Measurements from ENCODE around the gene TAAR8.

The TAAR8 gene

GRCh38 chr6:132552372-132552771 lies at the start of gene TAAR8:
Gene TAAR8, plus strand, starts transcription at chr6:132552672. Its CDS starts 21 bp downstream, at chr6:132552693.
- Histone ChIP-seq H2AFZ (ENCODE audit: low read depth, low read length) (no peak within 1 kb of the TSS), H3K4me1 (ENCODE audit: insufficient read depth, low read length) (no peaks in the 10 kb centered on the region), H3K36me3 (ENCODE audit: insufficient read depth, low read length) (no peaks in the 10 kb centered on the region), H3K27me3 (ENCODE audit: insufficient read depth, low read length) (no peaks in the 10 kb centered on the region), H3K4me3 (ENCODE audit: low read length) (no peak within 1 kb of the TSS), H3K9me3 (ENCODE audit: low read length) (no peaks in the 10 kb centered on the region)

- Histone ChIP-seq H3K4me3 (ENCODE audit: low read length) (no peak overlapping the region), H3K36me3 (ENCODE audit: insufficient read depth, low read length) (peaks cover 11% of the 10 kb centered on the region), H2AFZ (ENCODE audit: low read depth, low read length) (no peak overlapping the region), H3K27me3 (ENCODE audit: insufficient read depth, low read length) (no peaks in the 10 kb centered on the region), H3K4me1 (ENCODE audit: insufficient read depth, low read length) (no peaks in the 10 kb centered on the region), H3K9me3 (ENCODE audit: low read length) (no peaks in the 10 kb centered on the region)
These were observed 47.7 kb upstream of the TAAR8 start for GRCh38 chr6:132504757-132505156.

- Histone ChIP-seq H3K36me3 (ENCODE audit: insufficient read depth, low read length) (peaks cover 11% of the 10 kb centered on the region), H2AFZ (ENCODE audit: low read depth, low read length) (no peak overlapping the region), H3K4me1 (ENCODE audit: insufficient read depth, low read length) (no peaks in the 10 kb centered on the region), H3K27me3 (ENCODE audit: insufficient read depth, low read length) (no peaks in the 10 kb centered on the region), H3K9me3 (ENCODE audit: low read length) (no peaks in the 10 kb centered on the region), H3K4me3 (ENCODE audit: low read length) (no peak overlapping the region)
These were observed 47.3 kb upstream of the TAAR8 start for GRCh38 chr6:132505158-132505557.

- Histone ChIP-seq H3K36me3 (ENCODE audit: insufficient read depth, low read length) (peaks cover 6% of the 10 kb centered on the region), H3K4me1 (ENCODE audit: insufficient read depth, low read length) (no peaks in the 10 kb centered on the region), H3K27me3 (ENCODE audit: insufficient read depth, low read length) (no peaks in the 10 kb centered on the region), H3K9me3 (ENCODE audit: low read length) (no peaks in the 10 kb centered on the region), H3K4me3 (ENCODE audit: low read length) (no peak overlapping the region), H2AFZ (ENCODE audit: low read depth, low read length) (no peak overlapping the region)
These were observed 46.0 kb upstream of the TAAR8 start for GRCh38 chr6:132506461-132506860.

GRCh38 chr6:132506869-132507808 lies 45.3 kb upstream of the TAAR8 start:
- Histone ChIP-seq H2AFZ (ENCODE audit: low read depth, low read length) (no peak overlapping the region), H3K4me3 (ENCODE audit: low read length) (no peak overlapping the region), H3K4me1 (ENCODE audit: insufficient read depth, low read length) (peaks cover 3% of the 10 kb centered on the region), H3K36me3 (ENCODE audit: insufficient read depth, low read length) (peaks cover 3% of the 10 kb centered on the region), H3K9me3 (ENCODE audit: low read length) (no peaks in the 10 kb centered on the region), H3K27me3 (ENCODE audit: insufficient read depth, low read length) (no peaks in the 10 kb centered on the region)

- H3K36me3 ChIP-seq (ENCODE audit: insufficient read depth, low read length) = no peaks in the 10 kb centered on the region
- peak overlapping the region; percentile 70 for H3K4me3 ChIP-seq (ENCODE audit: low read length)
- H3K9me3 ChIP-seq (ENCODE audit: low read length) = no peaks in the 10 kb centered on the region
- peaks cover 18% of the 10 kb centered on the region for H3K27me3 ChIP-seq (ENCODE audit: insufficient read depth, low read length)
- H3K4me1 ChIP-seq (ENCODE audit: insufficient read depth, low read length) = peaks cover 3% of the 10 kb centered on the region
- no peak overlapping the region for H2AFZ ChIP-seq (ENCODE audit: low read depth, low read length)
These were observed 41.2 kb upstream of the TAAR8 start for GRCh38 chr6:132511210-132511830.

GRCh38 chr6:132511831-132512220 lies 40.6 kb upstream of the TAAR8 start:
- peaks cover 3% of the 10 kb centered on the region for H3K4me1 ChIP-seq (ENCODE audit: insufficient read depth, low read length)
- no peak overlapping the region for H2AFZ ChIP-seq (ENCODE audit: low read depth, low read length)
- H3K36me3 ChIP-seq (ENCODE audit: insufficient read depth, low read length) = no peaks in the 10 kb centered on the region
- H3K27me3 ChIP-seq (ENCODE audit: insufficient read depth, low read length) = peaks cover 18% of the 10 kb centered on the region
- H3K4me3 ChIP-seq (ENCODE audit: low read length) = peak overlapping the region; percentile 70
- H3K9me3 ChIP-seq (ENCODE audit: low read length) = no peaks in the 10 kb centered on the region

- Histone ChIP-seq H2AFZ (ENCODE audit: low read depth, low read length) (peak overlapping the region; percentile 76), H3K36me3 (ENCODE audit: insufficient read depth, low read length) (no peaks in the 10 kb centered on the region), H3K4me3 (ENCODE audit: low read length) (peak overlapping the region; percentile 70), H3K9me3 (ENCODE audit: low read length) (no peaks in the 10 kb centered on the region), H3K27me3 (ENCODE audit: insufficient read depth, low read length) (peaks cover 18% of the 10 kb centered on the region), H3K4me1 (ENCODE audit: insufficient read depth, low read length) (peaks cover 3% of the 10 kb centered on the region)
These were observed 40.2 kb upstream of the TAAR8 start for GRCh38 chr6:132512342-132512637.

- H2AFZ ChIP-seq (ENCODE audit: low read depth, low read length) = peak within 1 kb of the TSS; percentile 76
- no peaks in the 10 kb centered on the region for H3K36me3 ChIP-seq (ENCODE audit: insufficient read depth, low read length)
- no peaks in the 10 kb centered on the region for H3K9me3 ChIP-seq (ENCODE audit: low read length)
- peak within 1 kb of the TSS; percentile 70 for H3K4me3 ChIP-seq (ENCODE audit: low read length)
- H3K4me1 ChIP-seq (ENCODE audit: insufficient read depth, low read length) = peaks cover 3% of the 10 kb centered on the region
- H3K27me3 ChIP-seq (ENCODE audit: insufficient read depth, low read length) = peaks cover 18% of the 10 kb centered on the region
These were observed 39.5 kb upstream of the TAAR8 start, which contains the start of gene STX7 for GRCh38 chr6:132512638-132513632. Gene STX7, minus strand, starts transcription at chr6:132513116. Its CDS starts 9,586 bp downstream, at chr6:132503530.

- Histone ChIP-seq H3K9me3 (ENCODE audit: low read length) (no peaks in the 10 kb centered on the region), H3K4me1 (ENCODE audit: insufficient read depth, low read length) (peaks cover 3% of the 10 kb centered on the region), H3K36me3 (ENCODE audit: insufficient read depth, low read length) (no peaks in the 10 kb centered on the region), H2AFZ (ENCODE audit: low read depth, low read length) (peak overlapping the region; percentile 76), H3K27me3 (ENCODE audit: insufficient read depth, low read length) (peaks cover 18% of the 10 kb centered on the region), H3K4me3 (ENCODE audit: low read length) (no peak overlapping the region)
These were observed 38.5 kb upstream of the TAAR8 start for GRCh38 chr6:132513831-132514545.

GRCh38 chr6:132515386-132515785 lies 37.1 kb upstream of the TAAR8 start:
- Histone ChIP-seq H3K4me1 (ENCODE audit: insufficient read depth, low read length) (peaks cover 3% of the 10 kb centered on the region), H3K27me3 (ENCODE audit: insufficient read depth, low read length) (peaks cover 18% of the 10 kb centered on the region), H3K4me3 (ENCODE audit: low read length) (no peak overlapping the region), H3K9me3 (ENCODE audit: low read length) (no peaks in the 10 kb centered on the region), H2AFZ (ENCODE audit: low read depth, low read length) (no peak overlapping the region), H3K36me3 (ENCODE audit: insufficient read depth, low read length) (no peaks in the 10 kb centered on the region)

- Histone ChIP-seq H3K9me3 (ENCODE audit: low read length) (peaks cover 4% of the 10 kb centered on the region), H3K27me3 (ENCODE audit: insufficient read depth, low read length) (peaks cover 5% of the 10 kb centered on the region), H3K4me3 (ENCODE audit: low read length) (no peak overlapping the region), H3K4me1 (ENCODE audit: insufficient read depth, low read length) (no peaks in the 10 kb centered on the region), H3K36me3 (ENCODE audit: insufficient read depth, low read length) (no peaks in the 10 kb centered on the region), H2AFZ (ENCODE audit: low read depth, low read length) (no peak overlapping the region)
These were observed 31.5 kb upstream of the TAAR8 start for GRCh38 chr6:132520953-132521352.
